Body of pancreas (tissue), 4 donors: Measurements from ENCODE around the gene CDC42EP1. TPM values are rescaled to one million over a fixed set of nuclear protein-coding genes. Genes with fewer than 3 reads are reported as not detected.

Experiments used
- ATAC-seq: fragments of 150-250 bp; one replicate; pipeline ENCODE4 v1.9.1; 2016
- DNase-seq, 4 donors: peaks; one replicate each; pipeline ENCODE4 v3.0.0-alpha.2; 2019
- H3K27ac ChIP-seq, 4 donors: fragments of 200-600 bp; sonication (generic); 1 replicate in 3 of 4; 2 replicates in 1 of 4; pipeline versions ENCODE4 v1.5.1 to v1.6.1; 2016 to 2019; ENCODE audit warnings: mild to moderate bottlenecking in 1 of 4, mixed read lengths in 1 of 4, moderate library complexity in 1 of 4
- H3K27me3 ChIP-seq, 2 donors: fragments of 200-600 bp; sonication (generic); one replicate each; pipeline ENCODE4 v1.6.0; 2016; ENCODE audit warnings: mild to moderate bottlenecking in 1 of 2
- H3K36me3 ChIP-seq, 2 donors: fragments of 200-600 bp; sonication (generic); replicated peaks in 1 of 2; 2 replicates each; pipeline ENCODE4 v1.5.1; 2016; ENCODE audit warnings: low read depth in 2 of 2; ENCODE audit not compliant: insufficient read depth in 1 of 2
- H3K4me1 ChIP-seq: fragments of 200-600 bp; sonication (generic); one replicate; pipeline ENCODE4 v1.6.0; 2016
- H3K4me3 ChIP-seq, 2 donors: fragments of 200-600 bp; sonication (generic); 1 replicate in 1 of 2; 2 replicates in 1 of 2; pipeline ENCODE4 v1.5.1; 2016 to 2019
- H3K9me3 ChIP-seq, 3 donors: fragments of 200-600 bp; sonication (generic); 1 replicate in 2 of 3; 2 replicates in 1 of 3; pipeline ENCODE4 v1.5.1; 2016
- CTCF ChIP-seq, 7 experiments: fragments of 450-650 bp in 4 of 7; fragments of 200-600 bp in 3 of 7; sonication (generic) in 3 of 7; IDR thresholded peaks; one replicate each; pipeline ENCODE4 v1.5.1; 2016 to 2019; ENCODE audit warnings: antibody characterized with exemption in 7 of 7
- POLR2A ChIP-seq, 3 donors: fragments of 450-650 bp; IDR thresholded peaks; one replicate each; pipeline ENCODE4 v1.6.1; 2016; ENCODE audit warnings: antibody characterized with exemption in 3 of 3, mild to moderate bottlenecking in 2 of 3
- WGBS, 2 donors: methylation state at CpG; one replicate each; pipeline ENCODE4 v1.1.5; 2017; 5-methylcytosine and 5-hydroxymethylcytosine counted together
- intact Hi-C: fragments of 100-400 bp; cut with DNase I; formaldehyde crosslinking; loops from one replicate; pipeline ENCODE4 v1.15.1; 2023
- total RNA-seq, 2 donors: library from RNA; depleted of rRNA; stranded (reverse); fragments of >200 nt; gene quantifications; one replicate each; pipeline ENCODE4 v1.1.0, GENCODE V29; 2016

CDC42EP1 gene
- total RNA-seq = 10 to 100 TPM; 73.2 to 84.7 TPM

- Histone ChIP-seq H3K27ac (peak within 1 kb of the TSS; percentile 96 to 100 (median 99)), H3K9me3 (no peaks in the 10 kb centered on the region), H3K36me3 (no peaks in the 10 kb centered on the region), H3K4me1 (peaks cover 76% of the 10 kb centered on the region), H3K27me3 (no peaks in the 10 kb centered on the region), H3K4me3 (peak within 1 kb of the TSS; percentile 36 to 94)
- intact Hi-C loops = no loop called here
- peak; percentile 57 for ATAC-seq
- TF ChIP-seq CTCF (IDR thresholded peaks at IDR 0.05) (no peak), POLR2A (IDR thresholded peaks at IDR 0.05) (peak; percentile 61 to 88 (median 71))
- 4% methylated on average over 7 to 40 of the region's 76 CpGs for WGBS, 2 donors
- DNase-seq = peak; percentile 71 to 80 (median 78)
These were observed at the start of gene CDC42EP1 for GRCh38 chr22:37559901-37560607. Gene CDC42EP1 (plus strand): TSS chr22:37560480. CDS start chr22:37566350, 5,870 bp downstream.

- peak in 1 of 3 donors; percentile 6 for TF ChIP-seq POLR2A (IDR thresholded peaks at IDR 0.05)
- TF ChIP-seq CTCF (IDR thresholded peaks at IDR 0.05) = no peak
- intact Hi-C loops = no loop called here
- peak overlapping the region; percentile 84 to 92 (median 86) for H3K27ac ChIP-seq
- ATAC-seq (no peak), DNase-seq (no peak)
- H3K4me1 ChIP-seq = peaks cover 54% of the 10 kb centered on the region
- WGBS, 2 donors = 77 to 85% methylated on average over 5 to 6 of the region's 6 CpGs
- no peaks in the 10 kb centered on the region for H3K27me3 ChIP-seq
- H3K9me3 ChIP-seq = no peaks in the 10 kb centered on the region
- no peak overlapping the region for H3K4me3 ChIP-seq
- H3K36me3 ChIP-seq = peaks cover 0 to 2% of the 10 kb centered on the region in 2 donors
These were observed 48.7 kb upstream of the CDC42EP1 start for GRCh38 chr22:37511395-37512104.

- peak overlapping the region; percentile 54 to 92 (median 86) for H3K27ac ChIP-seq
- TF ChIP-seq POLR2A (IDR thresholded peaks at IDR 0.05) (no peak), CTCF (IDR thresholded peaks at IDR 0.05) (no peak)
- 28 to 49% methylated on average over 5 to 15 of the region's 15 CpGs for WGBS, 2 donors
These were observed 45.7 kb upstream of the CDC42EP1 start for GRCh38 chr22:37514526-37515051.

GRCh38 chr22:37515901-37516300 is 44.4 kb upstream of the CDC42EP1 start:
- TF ChIP-seq POLR2A (IDR thresholded peaks at IDR 0.05) (no peak), CTCF (IDR thresholded peaks at IDR 0.05) (no peak)
- Histone ChIP-seq H3K4me1 (peaks cover 49% of the 10 kb centered on the region), H3K27ac (peak overlapping the region in 3 of 4 donors; percentile 1 to 25 (median 1)), H3K36me3 (no peaks in the 10 kb centered on the region), H3K27me3 (no peaks in the 10 kb centered on the region), H3K4me3 (no peak overlapping the region), H3K9me3 (no peaks in the 10 kb centered on the region)
- intact Hi-C loops = no loop called here
- no peak for ATAC-seq
- no peak for DNase-seq
- WGBS, 2 donors = 94 to 98% methylated on average over 20 to 23 of the region's 23 CpGs

More at GRCh38 chr22:37514526-37515051, 45.7 kb upstream of the CDC42EP1 start:
- no peaks in the 10 kb centered on the region for H3K27me3 ChIP-seq
- intact Hi-C loops = no loop called here
- no peaks in the 10 kb centered on the region for H3K36me3 ChIP-seq
- ATAC-seq = no peak
- H3K4me3 ChIP-seq = no peak overlapping the region
- no peaks in the 10 kb centered on the region for H3K9me3 ChIP-seq
- peaks cover 52% of the 10 kb centered on the region for H3K4me1 ChIP-seq
- no peak for DNase-seq
